ENCODE results near the gene PTH2.

- no peak for TF ChIP-seq CTCF (conservative IDR thresholded peaks at IDR 0.05 in 1 of 2, IDR thresholded peaks at IDR 0.05 in 1 of 2; ENCODE audit: low read depth in 1 of 2, low read length in 2 of 2)
- no peak for TF ChIP-seq EZH2 (IDR thresholded peaks at IDR 0.05; ENCODE audit: low read length, missing control alignments)
Observed at GRCh38 chr19:49432141-49433073, 9.2 kb upstream of the PTH2 start.
